ENCODE measurements around the gene MAP3K1.
A peak's percentile ranks its signal among the peaks of the same experiment; 100 is the strongest.

The MAP3K1 gene

DNA sequence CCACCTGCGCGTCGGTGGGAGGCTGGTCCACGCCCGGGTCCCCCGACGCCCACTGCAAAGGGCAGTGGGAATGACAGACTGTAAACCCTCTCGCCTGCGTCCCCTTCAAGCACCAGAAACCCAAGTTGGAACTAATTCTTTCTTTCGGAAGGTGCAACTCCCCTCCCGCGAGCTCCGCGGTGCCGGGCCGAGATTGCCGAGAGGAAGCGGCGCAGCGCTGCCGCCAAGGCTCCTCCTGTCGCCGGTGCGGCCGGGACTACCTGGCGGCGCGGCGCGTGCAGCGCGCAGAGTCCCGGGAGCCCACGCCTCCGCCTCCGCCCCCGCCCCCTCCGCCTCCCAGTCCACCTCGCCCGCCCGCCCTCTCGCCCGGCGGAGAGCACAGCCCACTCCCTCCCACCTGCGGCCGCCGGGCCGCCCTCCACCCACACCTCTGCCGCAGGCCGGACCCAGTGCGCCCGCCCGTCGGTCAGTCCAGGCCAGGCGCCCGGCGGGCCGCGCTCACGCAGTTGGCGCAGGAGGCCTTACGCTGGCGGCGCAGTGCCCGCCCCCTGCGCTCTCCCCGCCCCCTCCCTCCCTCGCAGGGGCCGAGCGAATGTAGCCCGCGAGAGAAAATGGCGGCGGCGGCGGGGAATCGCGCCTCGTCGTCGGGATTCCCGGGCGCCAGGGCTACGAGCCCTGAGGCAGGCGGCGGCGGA is at the start of gene MAP3K1:
Gene MAP3K1, plus strand, starts transcription at position 587 of the 695 bp plus-strand sequence. Its CDS starts 25 bp downstream, at position 612.
- peak within 1 kb of the TSS; percentile 94 for H3K27ac ChIP-seq (ENCODE audit: extremely low read depth, low read depth, low read length)
- TF ChIP-seq, protein P1, sequence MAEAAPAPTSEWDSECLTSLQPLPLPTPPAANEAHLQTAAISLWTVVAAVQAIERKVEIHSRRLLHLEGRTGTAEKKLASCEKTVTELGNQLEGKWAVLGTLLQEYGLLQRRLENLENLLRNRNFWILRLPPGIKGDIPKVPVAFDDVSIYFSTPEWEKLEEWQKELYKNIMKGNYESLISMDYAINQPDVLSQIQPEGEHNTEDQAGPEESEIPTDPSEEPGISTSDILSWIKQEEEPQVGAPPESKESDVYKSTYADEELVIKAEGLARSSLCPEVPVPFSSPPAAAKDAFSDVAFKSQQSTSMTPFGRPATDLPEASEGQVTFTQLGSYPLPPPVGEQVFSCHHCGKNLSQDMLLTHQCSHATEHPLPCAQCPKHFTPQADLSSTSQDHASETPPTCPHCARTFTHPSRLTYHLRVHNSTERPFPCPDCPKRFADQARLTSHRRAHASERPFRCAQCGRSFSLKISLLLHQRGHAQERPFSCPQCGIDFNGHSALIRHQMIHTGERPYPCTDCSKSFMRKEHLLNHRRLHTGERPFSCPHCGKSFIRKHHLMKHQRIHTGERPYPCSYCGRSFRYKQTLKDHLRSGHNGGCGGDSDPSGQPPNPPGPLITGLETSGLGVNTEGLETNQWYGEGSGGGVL (tag by site-specific recombination; IDR thresholded peaks at IDR 0.05), result no peak
- TF ChIP-seq ZNF266 (tag by site-specific recombination; IDR thresholded peaks at IDR 0.05; ENCODE audit: low read depth) (no peak), ZNF571 (tag by site-specific recombination; IDR thresholded peaks at IDR 0.05) (no peak), ZFP3 (tag by site-specific recombination; IDR thresholded peaks at IDR 0.05; ENCODE audit: low read depth) (no peak), GLI4 (tag by site-specific recombination; IDR thresholded peaks at IDR 0.05) (no peak), ZBTB7A (tag by site-specific recombination; IDR thresholded peaks at IDR 0.05; ENCODE audit: low read depth) (no peak), ZNF529 (tag by site-specific recombination; IDR thresholded peaks at IDR 0.05; ENCODE audit: insufficient replicate concordance) (no peak), ZNF341 (tag by site-specific recombination; IDR thresholded peaks at IDR 0.05; ENCODE audit: low read depth) (no peak), ZNF239 (tag by site-specific recombination; IDR thresholded peaks at IDR 0.05) (no peak), SCRT2 (tag by site-specific recombination; IDR thresholded peaks at IDR 0.05) (no peak), ZNF560 (tag by site-specific recombination; IDR thresholded peaks at IDR 0.05; ENCODE audit: borderline replicate concordance) (no peak), HOXD13 (CRISPR knock-in tag; IDR thresholded peaks at IDR 0.05; ENCODE audit: borderline replicate concordance) (no peak), ZNF2 (tag by site-specific recombination; IDR thresholded peaks at IDR 0.05) (0 out of 2 replicates have a peak, but pooled peaks have one; percentile 36), ZNF37A (tag by site-specific recombination; IDR thresholded peaks at IDR 0.05) (no peak), MYNN (tag by site-specific recombination; IDR thresholded peaks at IDR 0.05; ENCODE audit: borderline replicate concordance) (0 out of 2 replicates have a peak, but pooled peaks have one; percentile 14), ZNF274 (IDR thresholded peaks at IDR 0.05; ENCODE audit: low read length) (no peak), ZNF274 (tag by site-specific recombination; IDR thresholded peaks at IDR 0.05; ENCODE audit: borderline replicate concordance) (no peak), ZNF776 (tag by site-specific recombination; IDR thresholded peaks at IDR 0.05; ENCODE audit: borderline replicate concordance) (no peak), ZBTB20 (tag by site-specific recombination; IDR thresholded peaks at IDR 0.05) (peak; percentile 99), ZNF48 (tag by site-specific recombination; IDR thresholded peaks at IDR 0.05) (no peak), ZNF416 (tag by site-specific recombination; IDR thresholded peaks at IDR 0.05) (no peak), ZNF626 (tag by site-specific recombination; IDR thresholded peaks at IDR 0.05) (no peak)
- TF ChIP-seq, protein P2, sequence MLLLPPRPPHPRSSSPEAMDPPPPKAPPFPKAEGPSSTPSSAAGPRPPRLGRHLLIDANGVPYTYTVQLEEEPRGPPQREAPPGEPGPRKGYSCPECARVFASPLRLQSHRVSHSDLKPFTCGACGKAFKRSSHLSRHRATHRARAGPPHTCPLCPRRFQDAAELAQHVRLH (tag by site-specific recombination; IDR thresholded peaks at IDR 0.05), result no peak
- TF ChIP-seq, protein P3, sequence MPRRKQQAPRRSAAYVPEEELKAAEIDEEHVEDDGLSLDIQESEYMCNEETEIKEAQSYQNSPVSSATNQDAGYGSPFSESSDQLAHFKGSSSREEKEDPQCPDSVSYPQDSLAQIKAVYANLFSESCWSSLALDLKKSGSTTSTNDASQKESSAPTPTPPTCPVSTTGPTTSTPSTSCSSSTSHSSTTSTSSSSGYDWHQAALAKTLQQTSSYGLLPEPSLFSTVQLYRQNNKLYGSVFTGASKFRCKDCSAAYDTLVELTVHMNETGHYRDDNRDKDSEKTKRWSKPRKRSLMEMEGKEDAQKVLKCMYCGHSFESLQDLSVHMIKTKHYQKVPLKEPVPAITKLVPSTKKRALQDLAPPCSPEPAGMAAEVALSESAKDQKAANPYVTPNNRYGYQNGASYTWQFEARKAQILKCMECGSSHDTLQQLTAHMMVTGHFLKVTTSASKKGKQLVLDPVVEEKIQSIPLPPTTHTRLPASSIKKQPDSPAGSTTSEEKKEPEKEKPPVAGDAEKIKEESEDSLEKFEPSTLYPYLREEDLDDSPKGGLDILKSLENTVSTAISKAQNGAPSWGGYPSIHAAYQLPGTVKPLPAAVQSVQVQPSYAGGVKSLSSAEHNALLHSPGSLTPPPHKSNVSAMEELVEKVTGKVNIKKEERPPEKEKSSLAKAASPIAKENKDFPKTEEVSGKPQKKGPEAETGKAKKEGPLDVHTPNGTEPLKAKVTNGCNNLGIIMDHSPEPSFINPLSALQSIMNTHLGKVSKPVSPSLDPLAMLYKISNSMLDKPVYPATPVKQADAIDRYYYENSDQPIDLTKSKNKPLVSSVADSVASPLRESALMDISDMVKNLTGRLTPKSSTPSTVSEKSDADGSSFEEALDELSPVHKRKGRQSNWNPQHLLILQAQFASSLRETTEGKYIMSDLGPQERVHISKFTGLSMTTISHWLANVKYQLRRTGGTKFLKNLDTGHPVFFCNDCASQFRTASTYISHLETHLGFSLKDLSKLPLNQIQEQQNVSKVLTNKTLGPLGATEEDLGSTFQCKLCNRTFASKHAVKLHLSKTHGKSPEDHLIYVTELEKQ (tag by site-specific recombination; IDR thresholded peaks at IDR 0.05; ENCODE audit: borderline replicate concordance), result no peak
- TF ChIP-seq, protein P4, sequence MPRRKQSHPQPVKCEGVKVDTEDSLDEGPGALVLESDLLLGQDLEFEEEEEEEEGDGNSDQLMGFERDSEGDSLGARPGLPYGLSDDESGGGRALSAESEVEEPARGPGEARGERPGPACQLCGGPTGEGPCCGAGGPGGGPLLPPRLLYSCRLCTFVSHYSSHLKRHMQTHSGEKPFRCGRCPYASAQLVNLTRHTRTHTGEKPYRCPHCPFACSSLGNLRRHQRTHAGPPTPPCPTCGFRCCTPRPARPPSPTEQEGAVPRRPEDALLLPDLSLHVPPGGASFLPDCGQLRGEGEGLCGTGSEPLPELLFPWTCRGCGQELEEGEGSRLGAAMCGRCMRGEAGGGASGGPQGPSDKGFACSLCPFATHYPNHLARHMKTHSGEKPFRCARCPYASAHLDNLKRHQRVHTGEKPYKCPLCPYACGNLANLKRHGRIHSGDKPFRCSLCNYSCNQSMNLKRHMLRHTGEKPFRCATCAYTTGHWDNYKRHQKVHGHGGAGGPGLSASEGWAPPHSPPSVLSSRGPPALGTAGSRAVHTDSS (tag by site-specific recombination; IDR thresholded peaks at IDR 0.05), result no peak
- TF ChIP-seq, protein P5, sequence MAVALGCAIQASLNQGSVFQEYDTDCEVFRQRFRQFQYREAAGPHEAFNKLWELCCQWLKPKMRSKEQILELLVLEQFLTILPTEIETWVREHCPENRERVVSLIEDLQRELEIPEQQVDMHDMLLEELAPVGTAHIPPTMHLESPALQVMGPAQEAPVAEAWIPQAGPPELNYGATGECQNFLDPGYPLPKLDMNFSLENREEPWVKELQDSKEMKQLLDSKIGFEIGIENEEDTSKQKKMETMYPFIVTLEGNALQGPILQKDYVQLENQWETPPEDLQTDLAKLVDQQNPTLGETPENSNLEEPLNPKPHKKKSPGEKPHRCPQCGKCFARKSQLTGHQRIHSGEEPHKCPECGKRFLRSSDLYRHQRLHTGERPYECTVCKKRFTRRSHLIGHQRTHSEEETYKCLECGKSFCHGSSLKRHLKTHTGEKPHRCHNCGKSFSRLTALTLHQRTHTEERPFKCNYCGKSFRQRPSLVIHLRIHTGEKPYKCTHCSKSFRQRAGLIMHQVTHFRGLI (tag by site-specific recombination; IDR thresholded peaks at IDR 0.05), result no peak
- TF ChIP-seq, protein P6, sequence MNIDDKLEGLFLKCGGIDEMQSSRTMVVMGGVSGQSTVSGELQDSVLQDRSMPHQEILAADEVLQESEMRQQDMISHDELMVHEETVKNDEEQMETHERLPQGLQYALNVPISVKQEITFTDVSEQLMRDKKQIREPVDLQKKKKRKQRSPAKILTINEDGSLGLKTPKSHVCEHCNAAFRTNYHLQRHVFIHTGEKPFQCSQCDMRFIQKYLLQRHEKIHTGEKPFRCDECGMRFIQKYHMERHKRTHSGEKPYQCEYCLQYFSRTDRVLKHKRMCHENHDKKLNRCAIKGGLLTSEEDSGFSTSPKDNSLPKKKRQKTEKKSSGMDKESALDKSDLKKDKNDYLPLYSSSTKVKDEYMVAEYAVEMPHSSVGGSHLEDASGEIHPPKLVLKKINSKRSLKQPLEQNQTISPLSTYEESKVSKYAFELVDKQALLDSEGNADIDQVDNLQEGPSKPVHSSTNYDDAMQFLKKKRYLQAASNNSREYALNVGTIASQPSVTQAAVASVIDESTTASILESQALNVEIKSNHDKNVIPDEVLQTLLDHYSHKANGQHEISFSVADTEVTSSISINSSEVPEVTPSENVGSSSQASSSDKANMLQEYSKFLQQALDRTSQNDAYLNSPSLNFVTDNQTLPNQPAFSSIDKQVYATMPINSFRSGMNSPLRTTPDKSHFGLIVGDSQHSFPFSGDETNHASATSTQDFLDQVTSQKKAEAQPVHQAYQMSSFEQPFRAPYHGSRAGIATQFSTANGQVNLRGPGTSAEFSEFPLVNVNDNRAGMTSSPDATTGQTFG (tag by site-specific recombination; IDR thresholded peaks at IDR 0.05; ENCODE audit: borderline replicate concordance), result no peak

More for the DNA sequence above, at the start of gene MAP3K1:
- POLR2A ChIA-PET, result interaction anchor here (0.6 kb wide), 1 partner anchor 303 kb away, joined by 3 read pairs; no protein-coding TSS in a partner anchor
- peaks cover 7% of the 10 kb centered on the region for H3K4me1 ChIP-seq (ENCODE audit: control insufficient read depth, insufficient read depth, low read length)
- H3K36me3 ChIP-seq (ENCODE audit: control insufficient read depth in 2 of 2, insufficient read depth in 1 of 2, low read length in 2 of 2), result no peaks in the 10 kb centered on the region
- H3K9me3 ChIP-seq (ENCODE audit: control insufficient read depth, insufficient read depth, low read depth, low read length), result no peaks in the 10 kb centered on the region
- H3K4me3 ChIP-seq (ENCODE audit: low read depth, low read length), result peak within 1 kb of the TSS; percentile 79
- CTCF ChIA-PET, result interaction anchor here (0.6 to 2.0 kb wide), 4 partner anchors 23 to 430 kb away, joined by 3 to 5 read pairs (median 3); no protein-coding TSS in a partner anchor
